ENCODE results near the gene MUC4.
"Not testable (repeated sequence)": the region's sequence is repeated elsewhere in the genome, so short reads cannot be mapped to it uniquely, and the experiment has no call there.

The MUC4 gene

GRCh38 chr3:195809796-195810454 lies 1.8 kb downstream of the MUC4 start:
- H3K4me3 ChIP-seq (ENCODE audit: low read depth, low read length), result no peak overlapping the region
- TF ChIP-seq CTCF (IDR thresholded peaks at IDR 0.05; ENCODE audit: low read depth, low read length) (no peak), POLR2A (IDR thresholded peaks at IDR 0.05; ENCODE audit: extremely low read depth, insufficient read length) (no peak), MAX (IDR thresholded peaks at IDR 0.05; ENCODE audit: low read depth, low read length) (no peak), MYC (IDR thresholded peaks at IDR 0.05; ENCODE audit: low read depth, low read length) (no peak)
- DNase-seq (ENCODE audit: low read depth), result no peak

- TF ChIP-seq MYC (IDR thresholded peaks at IDR 0.05; ENCODE audit: low read depth, low read length), result no peak
- no peak for TF ChIP-seq MAX (IDR thresholded peaks at IDR 0.05; ENCODE audit: low read depth, low read length)
- no peak for TF ChIP-seq CTCF (IDR thresholded peaks at IDR 0.05; ENCODE audit: low read depth, low read length)
- TF ChIP-seq POLR2A (IDR thresholded peaks at IDR 0.05; ENCODE audit: extremely low read depth, insufficient read length), result no peak
- no peak overlapping the region for H3K4me3 ChIP-seq (ENCODE audit: low read depth, low read length)
- DNase-seq (ENCODE audit: low read depth), result no peak
Observed at GRCh38 chr3:195809291-195809785, 2.4 kb downstream of the MUC4 start.

GRCh38 chr3:195808741-195809290 lies 2.9 kb downstream of the MUC4 start:
- H3K4me3 ChIP-seq (ENCODE audit: low read depth, low read length), result no peak overlapping the region
- no peak for DNase-seq (ENCODE audit: low read depth)
- TF ChIP-seq MYC (IDR thresholded peaks at IDR 0.05; ENCODE audit: low read depth, low read length), result no peak
- no peak for TF ChIP-seq CTCF (IDR thresholded peaks at IDR 0.05; ENCODE audit: low read depth, low read length)
- TF ChIP-seq MAX (IDR thresholded peaks at IDR 0.05; ENCODE audit: low read depth, low read length), result no peak
- TF ChIP-seq POLR2A (IDR thresholded peaks at IDR 0.05; ENCODE audit: extremely low read depth, insufficient read length), result no peak

- no peak overlapping the region for H3K4me3 ChIP-seq (ENCODE audit: low read depth, low read length)
- TF ChIP-seq MAX (IDR thresholded peaks at IDR 0.05; ENCODE audit: low read depth, low read length), result no peak
- no peak for DNase-seq (ENCODE audit: low read depth)
Observed at GRCh38 chr3:195807681-195808121, 4.0 kb downstream of the MUC4 start.

GRCh38 chr3:195806916-195807231 lies 4.9 kb downstream of the MUC4 start:
- TF ChIP-seq MAX (IDR thresholded peaks at IDR 0.05; ENCODE audit: low read depth, low read length), result no peak
- no peak for TF ChIP-seq POLR2A (IDR thresholded peaks at IDR 0.05; ENCODE audit: extremely low read depth, insufficient read length)
- TF ChIP-seq MYC (IDR thresholded peaks at IDR 0.05; ENCODE audit: low read depth, low read length), result no peak
- TF ChIP-seq CTCF (IDR thresholded peaks at IDR 0.05; ENCODE audit: low read depth, low read length), result no peak
- no peak for DNase-seq (ENCODE audit: low read depth)
- no peak overlapping the region for H3K4me3 ChIP-seq (ENCODE audit: low read depth, low read length)

GRCh38 chr3:195806211-195806915 lies 5.4 kb downstream of the MUC4 start:
- DNase-seq (ENCODE audit: low read depth), result no peak
- TF ChIP-seq POLR2A (IDR thresholded peaks at IDR 0.05; ENCODE audit: extremely low read depth, insufficient read length), result no peak
- TF ChIP-seq MAX (IDR thresholded peaks at IDR 0.05; ENCODE audit: low read depth, low read length), result no peak
- no peak for TF ChIP-seq MYC (IDR thresholded peaks at IDR 0.05; ENCODE audit: low read depth, low read length)
- TF ChIP-seq CTCF (IDR thresholded peaks at IDR 0.05; ENCODE audit: low read depth, low read length), result no peak
- H3K4me3 ChIP-seq (ENCODE audit: low read depth, low read length), result no peak overlapping the region

GRCh38 chr3:195805588-195805987 lies 6.1 kb downstream of the MUC4 start:
- not testable (repeated sequence) for H3K4me3 ChIP-seq (ENCODE audit: low read depth, low read length); DNase-seq (ENCODE audit: low read depth)
